Iris pigment epithelial cell (primary cell): ENCODE data around the gene GNAI2.
A peak's percentile ranks its signal among the peaks of the same experiment; 100 is the strongest.
"Not testable (repeated sequence)": the region's sequence is repeated elsewhere in the genome, so short reads cannot be mapped to it uniquely, and the experiment has no call there.

Experiments
- DNase-seq: peaks from one replicate; pipeline ENCODE4 v3.0.0-alpha.2; 2011; ENCODE audit warnings: low read depth

GNAI2 gene

DNA sequence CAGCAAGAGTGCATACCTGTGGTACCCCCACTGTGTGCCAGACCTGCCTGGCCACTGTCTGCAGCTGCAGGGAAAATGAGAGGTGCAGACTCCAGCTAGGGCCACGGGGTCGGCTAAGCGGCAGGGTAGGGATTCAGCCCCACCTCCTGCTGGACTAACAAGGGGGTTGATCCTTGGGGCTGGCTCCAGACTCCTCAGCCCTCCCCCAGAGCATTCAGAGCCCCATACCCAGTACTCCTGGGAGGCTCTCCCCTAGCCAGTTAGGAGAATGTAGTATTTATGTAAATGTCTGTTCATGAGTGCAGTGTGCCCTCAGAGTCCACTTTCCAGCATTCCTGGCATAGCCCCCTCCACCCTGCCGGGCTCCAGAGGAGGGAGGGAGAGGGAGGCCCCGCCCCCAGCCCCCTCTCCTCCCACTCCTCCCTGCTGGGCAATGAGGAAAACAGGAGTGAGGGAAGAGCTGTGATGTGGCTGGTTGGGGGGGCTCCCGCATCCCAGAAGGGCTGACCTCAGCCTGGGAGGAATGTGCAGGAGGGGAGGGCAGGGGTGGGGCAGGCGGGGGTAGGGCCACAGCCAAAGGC, 28.5 kb downstream of the GNAI2 start:
- DNase-seq: peak; percentile 81

DNA sequence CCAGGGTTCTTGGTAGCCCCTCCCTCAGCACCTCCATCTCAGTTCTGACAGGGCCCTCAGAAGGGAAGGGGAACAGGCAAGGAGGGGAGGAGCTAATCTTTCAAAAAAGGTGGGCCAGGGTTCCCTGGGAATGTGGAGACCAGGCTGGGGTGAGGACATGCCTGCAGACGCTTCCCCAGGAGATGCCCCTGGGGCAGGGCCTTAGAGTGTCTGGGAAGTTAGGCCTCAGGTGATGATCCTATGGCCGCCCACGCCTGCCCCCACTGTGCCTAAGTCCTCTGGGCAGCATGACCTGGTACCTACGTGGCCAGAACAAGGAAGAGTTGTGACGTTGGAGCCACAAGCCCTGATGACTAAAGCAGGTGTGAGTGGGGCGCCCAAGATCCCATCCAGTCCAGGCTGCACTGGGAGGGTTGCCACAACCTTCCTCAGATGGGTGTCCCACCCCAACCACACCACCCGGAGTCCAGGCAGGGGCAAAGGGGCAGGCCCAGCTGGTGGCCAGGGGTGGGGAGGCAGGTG, 29.0 kb downstream of the GNAI2 start:
- no peak for DNase-seq

- no peak for DNase-seq
Measured at GRCh38 chr3:50265571-50265970, 29.6 kb downstream of the GNAI2 start.

DNA sequence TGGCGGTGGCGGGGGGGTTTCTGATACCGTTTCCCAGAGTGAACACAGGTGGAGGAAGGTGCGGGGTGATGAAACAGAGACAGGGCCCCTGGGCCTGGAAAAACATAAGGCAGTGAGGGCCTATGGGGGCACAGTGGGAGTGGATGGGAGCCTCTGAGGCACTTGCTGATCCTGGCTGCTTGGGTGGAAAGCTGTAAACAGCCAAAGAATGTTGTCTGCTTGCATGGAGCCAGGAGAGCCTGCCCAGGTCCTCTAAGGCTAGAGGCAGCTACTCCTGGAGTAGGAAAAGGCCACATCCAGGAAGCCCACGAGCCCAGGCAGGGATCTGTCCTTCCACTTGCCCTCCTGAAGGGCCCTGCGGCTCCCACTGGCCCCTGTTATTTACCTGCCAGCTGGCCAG, 30.0 kb downstream of the GNAI2 start:
- no peak for DNase-seq

GRCh38 chr3:50266836-50267235, 30.8 kb downstream of the GNAI2 start:
- DNase-seq: no peak

DNA sequence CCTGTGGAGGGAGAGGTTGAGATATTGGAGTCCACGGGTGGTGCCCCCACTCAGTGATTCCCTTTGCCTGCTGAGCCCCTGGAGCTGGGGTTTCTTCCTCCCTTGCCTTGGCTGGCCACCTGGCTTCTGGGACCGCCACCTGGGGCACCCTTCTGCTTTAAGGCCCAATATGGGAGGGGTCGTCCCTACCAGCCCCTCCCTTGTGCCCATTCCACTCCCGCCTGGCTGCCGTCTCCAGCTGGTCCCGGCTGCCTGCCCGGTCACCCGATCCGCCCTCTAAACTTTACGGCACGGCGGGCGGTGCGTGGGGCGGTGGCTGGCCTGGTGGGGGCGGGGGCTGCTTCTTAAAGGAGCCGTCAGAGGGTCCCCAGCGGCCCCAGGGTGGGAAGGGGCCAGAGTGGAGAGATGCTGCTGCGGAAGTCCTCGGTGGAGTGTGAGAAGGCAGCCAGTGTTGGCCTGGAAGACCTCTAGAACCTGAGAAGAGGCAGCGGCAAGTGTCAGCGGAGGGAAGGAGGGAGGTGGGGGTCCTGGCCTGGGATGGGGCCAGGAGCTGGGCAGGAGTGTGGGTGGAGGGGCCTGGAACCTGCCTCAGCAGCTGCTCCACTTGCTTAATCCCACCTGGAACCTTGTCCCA, 31.4 kb downstream of the GNAI2 start:
- DNase-seq: no peak

DNA sequence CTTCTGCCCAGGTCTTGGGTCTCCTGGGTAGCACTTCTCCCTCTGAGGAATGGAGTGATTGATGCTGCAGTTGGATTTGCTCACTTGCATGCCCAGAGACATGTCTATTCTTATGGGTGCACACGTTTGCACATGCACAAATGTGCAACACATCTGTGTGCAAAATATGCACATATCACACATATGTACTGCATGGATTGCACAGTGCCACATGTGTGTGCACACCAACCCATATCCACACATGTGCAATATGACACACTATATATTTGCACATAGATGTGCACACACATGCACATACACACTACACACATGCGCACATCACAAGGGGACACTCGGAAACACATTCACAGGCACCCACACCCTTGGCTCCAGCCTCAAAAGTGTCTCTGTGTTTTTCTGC, 32.3 kb downstream of the GNAI2 start:
- DNase-seq: no peak

DNA sequence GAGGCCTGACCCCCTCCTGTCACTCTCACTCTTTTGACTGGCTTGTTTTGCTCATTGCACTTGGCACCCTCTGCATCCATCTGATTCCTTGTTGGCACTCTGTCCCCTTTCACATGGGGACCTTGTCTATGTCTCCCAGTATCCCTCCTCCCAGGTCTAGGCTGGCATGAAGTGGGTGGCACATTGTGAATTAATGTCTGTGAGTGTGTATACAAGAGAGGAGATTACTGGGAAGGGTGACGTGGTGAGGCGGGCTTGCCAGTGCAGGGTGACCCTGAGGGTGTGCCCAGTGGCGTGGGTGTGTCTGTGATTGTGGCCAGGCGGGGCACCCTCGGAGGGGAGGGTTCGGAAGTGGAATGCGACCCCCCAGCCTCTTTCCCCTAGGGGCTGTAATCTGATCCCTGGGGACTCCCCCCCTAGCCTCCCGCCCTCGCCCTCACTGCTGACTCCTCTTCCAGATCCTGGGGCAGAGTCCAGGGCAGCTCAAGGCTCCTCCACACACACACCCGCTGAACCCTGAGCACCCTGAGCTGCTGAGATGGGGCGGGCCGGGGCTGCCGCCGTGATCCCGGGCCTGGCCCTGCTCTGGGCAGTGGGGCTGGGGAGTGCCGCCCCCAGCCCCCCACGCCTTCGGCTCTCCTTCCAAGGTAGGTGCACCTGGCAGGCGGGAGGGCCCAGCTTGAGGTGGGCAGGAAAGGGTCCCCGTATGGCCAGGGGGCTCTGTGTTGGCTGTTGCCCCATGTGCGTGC, 32.9 kb downstream of the GNAI2 start, which contains the start of gene SEMA3B:
Gene SEMA3B (plus strand): TSS at position 445 of the 749 bp plus-strand sequence. CDS start 94 bp downstream, at position 539.
- DNase-seq: no peak

DNA sequence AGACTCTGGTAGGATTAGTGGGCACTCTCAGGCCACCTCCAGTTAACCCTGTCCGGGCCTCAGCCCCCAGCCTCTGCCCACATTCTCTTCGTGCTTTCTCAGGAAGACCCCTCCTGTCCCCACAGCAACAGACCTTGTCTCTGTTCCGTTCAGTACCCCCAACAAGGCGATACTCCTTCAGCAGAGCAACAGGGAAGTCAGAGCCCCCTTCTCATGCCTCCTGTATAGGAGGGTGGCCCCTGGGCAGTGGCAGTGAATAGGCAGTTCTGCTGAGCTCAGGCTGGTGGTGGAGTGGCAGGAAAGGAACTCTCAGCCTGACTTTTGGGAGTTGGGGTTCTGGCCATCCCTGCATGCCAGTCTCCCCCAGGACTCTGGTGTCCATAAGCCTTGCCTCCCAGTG, 33.5 kb downstream of the GNAI2 start:
- no peak for DNase-seq

DNA sequence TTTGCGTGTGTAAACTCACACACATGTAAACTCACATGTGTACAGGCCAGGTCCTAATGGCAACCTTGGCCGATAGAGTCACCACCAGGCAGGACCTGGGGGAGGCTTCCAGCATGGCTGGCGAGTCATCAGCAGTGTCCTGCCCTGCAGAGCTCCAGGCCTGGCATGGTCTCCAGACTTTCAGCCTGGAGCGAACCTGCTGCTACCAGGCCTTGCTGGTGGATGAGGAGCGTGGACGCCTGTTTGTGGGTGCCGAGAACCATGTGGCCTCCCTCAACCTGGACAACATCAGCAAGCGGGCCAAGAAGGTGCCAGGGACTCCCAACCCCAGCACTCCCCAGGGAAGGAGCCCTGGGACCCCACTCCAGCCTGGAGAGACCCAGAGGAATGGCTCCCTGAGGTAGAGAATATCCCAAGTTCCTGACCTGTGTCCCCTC, 34.0 kb downstream of the GNAI2 start:
- DNase-seq: no peak

DNA sequence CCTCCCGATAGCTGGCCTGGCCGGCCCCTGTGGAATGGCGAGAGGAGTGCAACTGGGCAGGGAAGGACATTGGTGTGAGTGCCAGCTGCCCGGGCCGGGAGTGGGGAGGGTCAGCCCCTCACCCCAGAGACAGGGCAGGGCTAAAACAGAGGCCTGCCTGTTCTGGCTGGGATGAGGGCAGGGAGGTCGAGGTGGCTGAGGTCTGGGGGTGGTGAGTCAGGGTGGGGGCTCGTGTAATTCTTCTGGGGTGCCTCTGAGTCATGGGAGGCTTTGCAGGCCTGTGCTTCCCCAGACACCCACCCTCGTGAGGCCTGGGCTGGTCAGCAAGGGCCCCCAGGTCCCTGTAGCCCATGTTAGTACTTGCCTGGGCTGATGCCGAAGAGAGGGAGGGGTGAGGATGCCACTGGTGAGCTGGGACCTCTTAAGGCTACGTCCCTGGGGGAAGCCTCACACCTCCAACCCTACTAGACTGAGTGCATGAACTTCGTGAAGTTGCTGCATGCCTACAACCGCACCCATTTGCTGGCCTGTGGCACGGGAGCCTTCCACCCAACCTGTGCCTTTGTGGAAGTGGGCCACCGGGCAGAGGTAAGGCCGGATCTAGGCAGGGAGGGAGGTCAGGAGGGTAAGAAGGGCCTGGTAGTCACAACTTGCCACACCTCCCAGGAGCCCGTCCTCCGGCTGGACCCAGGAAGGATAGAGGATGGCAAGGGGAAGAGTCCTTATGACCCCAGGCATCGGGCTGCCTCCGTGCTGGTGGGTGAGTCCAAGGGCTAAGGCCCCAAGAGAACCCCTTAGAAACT, 34.6 kb downstream of the GNAI2 start:
- peak; percentile 23 for DNase-seq

DNA sequence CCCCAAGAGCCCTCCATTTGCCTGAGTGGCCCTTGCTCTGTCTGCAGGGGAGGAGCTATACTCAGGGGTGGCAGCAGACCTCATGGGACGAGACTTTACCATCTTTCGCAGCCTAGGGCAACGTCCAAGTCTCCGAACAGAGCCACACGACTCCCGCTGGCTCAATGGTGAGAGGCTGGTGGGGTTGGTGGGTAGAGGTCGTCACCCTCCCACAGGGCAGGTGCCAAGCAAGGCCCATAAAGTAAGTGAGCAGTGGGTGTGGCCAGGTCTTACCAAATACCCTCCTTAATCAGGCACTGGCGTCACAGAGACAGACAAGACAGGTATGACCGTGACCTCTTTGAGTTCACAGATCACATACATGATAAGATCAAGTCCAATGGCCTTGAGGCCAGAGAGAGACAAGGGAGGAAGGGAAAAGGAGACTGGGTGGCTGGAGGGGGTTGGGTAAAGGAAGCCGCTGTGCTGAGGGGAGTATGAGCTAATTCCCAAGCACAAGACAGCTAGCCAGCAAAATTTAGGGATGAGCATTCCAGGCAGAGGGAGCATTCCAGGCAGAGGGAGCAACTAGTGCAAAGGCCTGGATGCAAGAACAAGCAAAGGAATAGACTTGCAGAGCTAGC, 35.4 kb downstream of the GNAI2 start:
- no peak for DNase-seq

GRCh38 chr3:50272538-50272910, 36.5 kb downstream of the GNAI2 start:
- DNase-seq: not testable (repeated sequence)

- peak; percentile 47 for DNase-seq
Measured at GRCh38 chr3:50272911-50273688, 37.1 kb downstream of the GNAI2 start.

- no peak for DNase-seq
Measured at GRCh38 chr3:50273689-50274065, 37.7 kb downstream of the GNAI2 start.

- peak; percentile 48 for DNase-seq
Measured at GRCh38 chr3:50274371-50275104, 38.5 kb downstream of the GNAI2 start.

DNA sequence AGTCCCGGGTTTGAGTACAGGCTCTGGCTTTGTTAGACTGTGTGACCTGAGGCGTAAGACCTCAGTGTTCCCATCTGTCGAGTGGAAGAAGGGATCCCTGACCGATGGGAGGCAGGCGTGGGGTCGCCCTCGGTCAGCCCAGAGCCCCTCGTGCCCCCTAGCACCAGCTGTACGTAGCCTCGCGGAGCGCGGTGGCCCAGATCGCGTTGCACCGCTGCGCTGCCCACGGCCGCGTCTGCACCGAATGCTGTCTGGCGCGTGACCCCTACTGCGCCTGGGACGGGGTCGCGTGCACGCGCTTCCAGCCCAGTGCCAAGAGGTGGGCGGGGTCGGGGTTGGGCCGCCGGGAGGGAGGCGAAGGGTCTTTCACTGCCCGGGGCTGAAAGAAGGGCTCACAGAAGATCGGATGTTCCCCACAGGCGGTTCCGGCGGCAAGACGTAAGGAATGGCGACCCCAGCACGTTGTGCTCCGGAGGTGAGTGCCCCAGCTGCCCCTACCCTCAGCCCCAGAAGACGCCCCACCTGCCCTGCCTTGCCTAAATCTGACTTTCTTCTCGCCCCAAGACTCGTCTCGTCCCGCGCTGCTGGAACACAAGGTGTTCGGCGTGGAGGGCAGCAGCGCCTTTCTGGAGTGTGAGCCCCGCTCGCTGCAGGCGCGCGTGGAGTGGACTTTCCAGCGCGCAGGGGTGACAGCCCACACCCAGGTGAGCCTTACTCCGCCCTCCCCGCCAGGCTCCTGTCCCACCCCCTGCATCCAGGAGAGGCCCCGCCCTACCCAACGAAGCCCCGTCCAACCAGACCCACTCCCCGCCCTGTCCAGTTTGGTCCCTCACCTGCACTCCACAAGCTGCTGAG, 39.4 kb downstream of the GNAI2 start:
- DNase-seq: no peak

GRCh38 chr3:50275996-50276761, 40.2 kb downstream of the GNAI2 start:
- no peak for DNase-seq

DNA sequence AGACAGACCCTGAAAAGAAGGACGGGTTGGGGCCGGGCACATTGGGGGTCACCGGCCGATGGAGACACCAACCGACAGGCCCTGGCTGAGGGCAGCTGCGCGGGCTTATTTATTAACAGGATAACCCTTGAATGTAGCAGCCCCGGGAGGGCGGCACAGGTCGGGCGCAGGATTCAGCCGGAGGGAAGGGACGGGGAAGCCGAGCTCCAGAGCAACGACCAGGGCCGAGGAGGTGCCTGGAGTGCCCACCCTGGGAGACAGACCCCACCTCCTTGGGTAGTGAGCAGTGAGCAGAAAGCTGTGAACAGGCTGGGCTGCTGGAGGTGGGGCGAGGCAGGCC, 40.7 kb downstream of the GNAI2 start:
- no peak for DNase-seq
